Endothelial cell of umbilical vein (primary cell): ENCODE measurements around the gene DPEP3. TPM values are rescaled to one million over a fixed set of nuclear protein-coding genes. Genes with fewer than 3 reads are reported as not detected.

Source experiments
- BruUV-seq: library from RNA; stranded (reverse); fragments of 400-500 nt; replicated peaks from 2 replicates; lab custom pipeline; 2021; lab: Mats Ljungman, UMichigan
- CTCF ChIA-PET: fragments of 300-600, 350-600 bp; sonication (Branson Sonifier 250); formaldehyde crosslinking; loops from one replicate; lab custom pipeline; 2021; ENCODE audit warnings: antibody characterized with exemption, inconsistent platforms; lab: Charles Lee
- POLR2A ChIA-PET: fragments of 300-600, 350-600 bp; sonication (Branson Sonifier 250); formaldehyde crosslinking; loops from one replicate; lab custom pipeline; 2021; ENCODE audit warnings: antibody characterized with exemption, inconsistent platforms; lab: Charles Lee
- DNase-seq: peaks from one replicate; pipeline ENCODE4 v3.0.0-alpha.2; 2011; ENCODE audit warnings: low read depth, low spot score
- FAIRE-seq: peaks from 2 replicates; lab custom pipeline; 2011; peaks lifted over from hg19 to GRCh38; lab: Jason Lieb, UNC
- H2AFZ ChIP-seq: 2 replicates; pipeline ENCODE4 v1.6.0; 2012; ENCODE audit warnings: low read depth, low read length, control low read depth, inconsistent platforms
- H3K27ac ChIP-seq: 2 replicates; pipeline ENCODE4 v1.5.1; 2011; ENCODE audit warnings: low read depth, mild to moderate bottlenecking, control low read depth, low read length, moderate library complexity; ENCODE audit not compliant: insufficient read depth
- H3K27me3 ChIP-seq, 2 experiments: 2 replicates each; pipeline versions ENCODE4 v1.6.0 to v1.6.1; 2011; ENCODE audit warnings: low read length in 2 of 2, mixed read lengths in 1 of 2; ENCODE audit not compliant: control insufficient read depth in 2 of 2, insufficient read depth in 2 of 2
- H3K36me3 ChIP-seq, 2 experiments: 2 replicates in 1 of 2; 3 replicates in 1 of 2; pipeline ENCODE4 v1.5.1; 2011; ENCODE audit warnings: low read length in 2 of 2, mild to moderate bottlenecking in 1 of 2, moderate library complexity in 1 of 2; ENCODE audit not compliant: control insufficient read depth in 2 of 2, insufficient read depth in 2 of 2; ENCODE audit errors: extremely low read depth in 1 of 2
- H3K4me1 ChIP-seq: 3 replicates; pipeline ENCODE4 v1.5.1; 2011; ENCODE audit warnings: mild to moderate bottlenecking, low read length; ENCODE audit not compliant: control insufficient read depth, insufficient read depth; ENCODE audit errors: extremely low read depth
- H3K4me2 ChIP-seq: 2 replicates; pipeline ENCODE4 v1.6.1; 2011; ENCODE audit warnings: low read length, control low read depth, mixed read lengths; ENCODE audit not compliant: insufficient read depth
- H3K4me3 ChIP-seq, 3 experiments: fragments of 200-600 bp in 1 of 3; sonication (generic), shearing (Covaris generic) in 1 of 3; replicated peaks in 1 of 3; 2 replicates each; pipeline ENCODE4 v1.5.1; 2011 to 2016; ENCODE audit warnings: control low read depth in 3 of 3, low read length in 3 of 3, mild to moderate bottlenecking in 2 of 3, inconsistent platforms in 1 of 3, low read depth in 1 of 3, moderate library complexity in 1 of 3; ENCODE audit not compliant: insufficient read depth in 1 of 3
- H3K79me2 ChIP-seq: 2 replicates; pipeline ENCODE4 v1.6.0; 2012; ENCODE audit warnings: low read length, inconsistent platforms; ENCODE audit not compliant: control insufficient read depth, insufficient read depth
- H3K9ac ChIP-seq: replicated peaks from 2 replicates; pipeline ENCODE3; 2011; ENCODE audit warnings: low read length, control low read depth; ENCODE audit not compliant: insufficient read depth; ENCODE audit errors: extremely low read depth
- H3K9me1 ChIP-seq: replicated peaks from 3 replicates; pipeline ENCODE4 v1.6.0; 2011; ENCODE audit warnings: mild to moderate bottlenecking, low read length; ENCODE audit not compliant: control insufficient read depth, insufficient read depth; ENCODE audit errors: extremely low read depth
- H3K9me3 ChIP-seq: replicated peaks from 2 replicates; pipeline ENCODE4 v1.5.1; 2012; ENCODE audit warnings: low read length, inconsistent platforms; ENCODE audit not compliant: control insufficient read depth, insufficient read depth
- H4K20me1 ChIP-seq: replicated peaks from 2 replicates; pipeline ENCODE3; 2011; ENCODE audit warnings: mild to moderate bottlenecking, low read length; ENCODE audit not compliant: control insufficient read depth, insufficient read depth; ENCODE audit errors: extremely low read depth
- CTCF ChIP-seq, 2 donors: IDR thresholded peaks; 1 replicate in 1 of 2; 2 replicates in 1 of 2; pipeline ENCODE4 v1.5.1; 2011; ENCODE audit warnings: low read length in 2 of 2, mild to moderate bottlenecking in 2 of 2, moderate library complexity in 2 of 2, control low read depth in 1 of 2, inconsistent platforms in 1 of 2, low read depth in 1 of 2; ENCODE audit not compliant: insufficient read depth in 1 of 2; ENCODE audit errors: extremely low read depth in 1 of 2
- EZH2 ChIP-seq: IDR thresholded peaks from 2 replicates; pipeline ENCODE4 v1.6.1; 2012; ENCODE audit warnings: borderline replicate concordance, low read depth, mild to moderate bottlenecking, moderate library complexity, low read length, inconsistent platforms; ENCODE audit not compliant: severe bottlenecking
- FOS ChIP-seq: IDR thresholded peaks from 2 replicates; pipeline ENCODE4 v1.6.1; 2011; ENCODE audit warnings: mild to moderate bottlenecking, low read length, moderate library complexity, borderline replicate concordance; ENCODE audit not compliant: insufficient read depth
- GATA2 ChIP-seq: IDR thresholded peaks from 2 replicates; pipeline ENCODE4 v1.7.0; 2011; ENCODE audit warnings: low read depth, mild to moderate bottlenecking, moderate library complexity, mixed read lengths, low read length; ENCODE audit not compliant: insufficient read length, insufficient read depth
- POLR2A ChIP-seq: IDR thresholded peaks from 2 replicates; pipeline ENCODE4 v1.6.1; 2012; ENCODE audit warnings: low read depth, mild to moderate bottlenecking, control low read depth, low read length
- POLR2AphosphoS5 ChIP-seq: IDR thresholded peaks from 2 replicates; pipeline ENCODE4 v1.6.1; 2012; ENCODE audit warnings: low read depth, mild to moderate bottlenecking, control low read depth, low read length, moderate library complexity; ENCODE audit not compliant: insufficient read depth
- dilution Hi-C: fragments of 300-500 bp; cut with MboI; formaldehyde crosslinking; loops from one replicate; pipeline ENCODE4 v1.15.0; 2019; ENCODE audit warnings: low sequenced_read_pairs; ENCODE audit not compliant: extremely low pct_ligation_motif_present
- intact Hi-C: fragments of 100-400 bp; cut with micrococcal nuclease; formaldehyde crosslinking; loops from one replicate; pipeline ENCODE4 v1.10.0; 2022
- polyA plus RNA-seq, 4 experiments: library from polyadenylated mRNA; depleted of rRNA in 3 of 4; stranded (reverse) in 3 of 4; unstranded in 1 of 4; fragments of >200 nt; gene quantifications; 2 replicates each; pipeline versions ENCODE4 v1.2.1 to v1.2.3, GENCODE V29; 2011 to 2012; ENCODE audit warnings: missing spikeins in 1 of 4
- total RNA-seq: library from RNA; stranded (reverse); gene quantifications from 2 replicates; pipeline ENCODE4 v1.2.3, GENCODE V29; 2021

Gene DPEP3
- total and polyA plus RNA-seq, 2 donors (not counting 3 experiments of a cell fraction or from before 2014, with no cell fraction given), result 0.06 TPM; not detected in 1

- H2AFZ ChIP-seq, result no peak overlapping the region
- POLR2A ChIA-PET, result no interaction called here
- no peak for FAIRE-seq
- no peaks in the 10 kb centered on the region for H3K4me1 ChIP-seq
- dilution Hi-C loops (no loop called here), intact Hi-C loops (no loop called here)
- H3K9me1 ChIP-seq, result no peaks in the 10 kb centered on the region
- no peaks in the 10 kb centered on the region for H3K27me3 ChIP-seq
- H3K36me3 ChIP-seq, result peaks cover 25 to 82% of the 10 kb centered on the region in 2 experiments
- H3K4me2 ChIP-seq, result no peak overlapping the region
- no peak overlapping the region for H3K4me3 ChIP-seq
- no peaks in the 10 kb centered on the region for H3K9me3 ChIP-seq
- H4K20me1 ChIP-seq, result no peaks in the 10 kb centered on the region
- no peak overlapping the region for H3K9ac ChIP-seq
- no peaks in the 10 kb centered on the region for H3K79me2 ChIP-seq
- no TSS peak for BruUV-seq
- CTCF ChIA-PET, result interaction anchor here (1.0 to 1.5 kb wide), 5 partner anchors 63 to 425 kb away, joined by 3 to 6 read pairs (median 4); no protein-coding TSS in a partner anchor
- no peak overlapping the region for H3K27ac ChIP-seq
- no peak for DNase-seq
- TF ChIP-seq FOS (no peak), CTCF (IDR thresholded peaks at IDR 0.05; ENCODE audit: extremely low read depth in 1 of 2, insufficient read depth in 1 of 2, low read depth in 1 of 2, low read length in 2 of 2) (no peak), POLR2A (no peak), EZH2 (no peak), POLR2AphosphoS5 (no peak), GATA2 (no peak)
These were observed 34.1 kb downstream of the DPEP3 start for GRCh38 chr16:67946128-67946569.
